ENCODE results near the gene SORT1. TPM values are rescaled to one million over a fixed set of nuclear protein-coding genes. Genes with fewer than 3 reads are reported as not detected.

SORT1 gene
- total RNA-seq, 1 donor from 2014 or later: 121 TPM

DNA sequence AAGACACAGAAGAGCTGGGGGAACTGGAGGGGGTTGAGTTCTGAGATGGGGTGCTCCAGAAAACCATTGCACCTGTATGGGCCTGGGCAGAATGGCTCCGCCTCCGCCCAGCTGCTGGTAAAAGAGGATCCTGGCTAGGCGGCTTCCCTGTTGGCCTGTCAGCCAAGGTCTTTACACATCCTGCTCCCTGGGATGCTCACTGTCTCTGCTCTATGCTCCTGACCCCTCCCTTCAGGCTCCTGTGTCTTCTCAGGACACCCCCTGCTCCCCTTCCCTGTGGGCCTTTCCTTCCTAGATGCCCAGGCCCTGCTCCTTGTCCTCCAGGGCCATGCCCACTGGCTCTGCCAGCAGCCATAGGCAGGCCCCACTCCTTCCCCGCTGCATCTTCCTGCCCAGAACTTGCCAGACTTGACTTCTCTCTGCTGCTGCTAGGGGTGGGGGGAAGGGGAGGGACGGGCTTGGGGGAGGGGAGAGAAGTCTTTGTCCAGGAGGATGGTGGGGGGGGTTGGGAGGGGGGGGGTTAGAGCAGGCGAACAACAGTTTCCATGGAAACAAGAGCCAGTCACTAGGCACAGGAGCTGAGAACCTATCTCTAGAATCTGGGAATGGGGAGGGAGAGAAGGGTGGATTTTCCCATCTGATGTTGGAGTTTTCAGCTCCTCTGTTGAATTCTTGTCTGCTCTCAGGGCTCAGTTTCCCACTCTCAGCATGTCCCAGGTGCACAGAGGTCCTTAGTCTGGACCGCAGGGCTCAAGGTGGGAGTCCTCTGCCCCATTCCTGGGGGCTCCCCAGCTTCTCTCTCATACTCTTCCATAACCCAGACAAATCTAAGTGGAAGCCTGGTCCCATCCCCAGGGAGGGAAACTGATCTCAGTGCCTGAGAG, 137.8 kb downstream of the SORT1 start:
- DNase-seq (ENCODE audit: missing footprints): peak; percentile 57
- intact Hi-C loops (cut with DNase I): no loop called here
- no peak for ATAC-seq

Other genes starting within 250 kb of the SORT1 start
- 97.6 TPM for gene SARS1, start 184.0 kb downstream of the SORT1 start, total RNA-seq
- gene CELSR2, start 148.4 kb downstream of the SORT1 start, total RNA-seq: 6.5 TPM
- 1.2 TPM for gene PSRC1, start 114.8 kb downstream of the SORT1 start, total RNA-seq
- gene MYBPHL, start 90.9 kb downstream of the SORT1 start, total RNA-seq: not detected
- 62.4 TPM for gene PSMA5, start 28.5 kb upstream of the SORT1 start, total RNA-seq
- 33.0 TPM for gene SYPL2, start 68.6 kb upstream of the SORT1 start, total RNA-seq
- gene ATXN7L2, start 86.0 kb upstream of the SORT1 start, total RNA-seq: 2.5 TPM
- 5.8 TPM for gene CYB561D1, start 96.2 kb upstream of the SORT1 start, total RNA-seq
- 18.3 TPM for gene AMIGO1, start 111.8 kb upstream of the SORT1 start, total RNA-seq
- not detected for gene GPR61, start 142.0 kb upstream of the SORT1 start, total RNA-seq
- gene GNAI3, start 150.7 kb upstream of the SORT1 start, total RNA-seq: 2.3 TPM
- not detected for gene GNAT2, start 221.7 kb upstream of the SORT1 start, total RNA-seq
- 11.9 TPM for gene AMPD2, start 221.9 kb upstream of the SORT1 start, total RNA-seq